Activated T-cell treated with anti-CD3 and anti-CD28 coated beads, Interleukin-2, amount 50 U/mL, for 48 hours (primary cell): ENCODE measurements around the gene ZNF770.
A peak's percentile ranks its signal among the peaks of the same experiment; 100 is the strongest.

Experiments used
- DNase-seq, 2 experiments: peaks; one replicate each; pipeline ENCODE4 v3.0.0-alpha.2; 2020

Gene ZNF770, protein sequence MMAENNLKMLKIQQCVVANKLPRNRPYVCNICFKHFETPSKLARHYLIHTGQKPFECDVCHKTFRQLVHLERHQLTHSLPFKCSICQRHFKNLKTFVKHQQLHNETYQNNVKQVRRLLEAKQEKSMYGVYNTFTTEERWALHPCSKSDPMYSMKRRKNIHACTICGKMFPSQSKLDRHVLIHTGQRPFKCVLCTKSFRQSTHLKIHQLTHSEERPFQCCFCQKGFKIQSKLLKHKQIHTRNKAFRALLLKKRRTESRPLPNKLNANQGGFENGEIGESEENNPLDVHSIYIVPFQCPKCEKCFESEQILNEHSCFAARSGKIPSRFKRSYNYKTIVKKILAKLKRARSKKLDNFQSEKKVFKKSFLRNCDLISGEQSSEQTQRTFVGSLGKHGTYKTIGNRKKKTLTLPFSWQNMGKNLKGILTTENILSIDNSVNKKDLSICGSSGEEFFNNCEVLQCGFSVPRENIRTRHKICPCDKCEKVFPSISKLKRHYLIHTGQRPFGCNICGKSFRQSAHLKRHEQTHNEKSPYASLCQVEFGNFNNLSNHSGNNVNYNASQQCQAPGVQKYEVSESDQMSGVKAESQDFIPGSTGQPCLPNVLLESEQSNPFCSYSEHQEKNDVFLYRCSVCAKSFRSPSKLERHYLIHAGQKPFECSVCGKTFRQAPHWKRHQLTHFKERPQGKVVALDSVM

DNA sequence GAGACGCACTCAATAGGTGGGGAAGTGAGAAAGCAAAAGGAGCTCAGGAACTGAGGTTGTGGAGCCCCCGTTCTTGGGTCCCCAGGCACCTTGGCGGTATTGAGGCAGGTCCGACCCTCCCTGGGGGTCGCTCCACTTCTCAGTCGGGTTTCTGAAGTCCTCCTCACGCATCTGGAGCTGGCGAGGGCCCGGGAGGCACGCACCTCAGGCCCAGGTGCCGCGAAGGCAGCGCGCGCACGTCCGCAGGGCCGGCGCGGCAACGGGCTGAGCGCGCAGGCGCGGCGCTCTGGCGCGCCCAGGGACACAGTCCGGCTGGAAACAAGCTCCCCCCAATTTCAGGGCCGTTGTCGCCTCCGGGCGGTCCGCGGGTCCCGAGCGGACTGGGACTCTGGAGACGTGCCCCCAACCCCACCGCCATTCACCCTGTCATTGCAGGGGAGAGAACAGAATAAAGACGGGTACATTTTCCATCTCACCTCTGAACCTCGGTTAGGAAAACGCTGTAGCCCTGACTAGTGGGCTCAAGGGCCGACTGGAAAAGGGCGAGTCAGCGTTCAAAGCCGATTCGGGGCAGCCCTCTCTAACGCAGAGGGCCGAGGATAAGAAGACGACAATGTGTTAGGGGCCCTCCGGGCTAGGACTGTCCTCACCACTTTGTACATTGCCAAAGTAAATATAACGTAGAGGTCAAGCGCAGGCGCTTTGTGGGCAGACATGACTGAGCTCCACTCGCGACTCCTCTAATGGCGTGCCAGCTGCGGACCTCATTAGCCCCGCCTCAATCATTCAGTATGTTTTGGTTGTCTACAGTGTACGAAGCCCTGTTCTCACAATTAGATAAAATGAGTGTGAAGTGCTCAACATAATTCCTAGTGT is at the start of gene ZNF770:
Gene ZNF770 (minus strand): TSS at position 261 of the 876 bp plus-strand sequence. CDS start 4,853 bp downstream, outside the sequence.
- peak; percentile 91 to 92 for DNase-seq

DNA sequence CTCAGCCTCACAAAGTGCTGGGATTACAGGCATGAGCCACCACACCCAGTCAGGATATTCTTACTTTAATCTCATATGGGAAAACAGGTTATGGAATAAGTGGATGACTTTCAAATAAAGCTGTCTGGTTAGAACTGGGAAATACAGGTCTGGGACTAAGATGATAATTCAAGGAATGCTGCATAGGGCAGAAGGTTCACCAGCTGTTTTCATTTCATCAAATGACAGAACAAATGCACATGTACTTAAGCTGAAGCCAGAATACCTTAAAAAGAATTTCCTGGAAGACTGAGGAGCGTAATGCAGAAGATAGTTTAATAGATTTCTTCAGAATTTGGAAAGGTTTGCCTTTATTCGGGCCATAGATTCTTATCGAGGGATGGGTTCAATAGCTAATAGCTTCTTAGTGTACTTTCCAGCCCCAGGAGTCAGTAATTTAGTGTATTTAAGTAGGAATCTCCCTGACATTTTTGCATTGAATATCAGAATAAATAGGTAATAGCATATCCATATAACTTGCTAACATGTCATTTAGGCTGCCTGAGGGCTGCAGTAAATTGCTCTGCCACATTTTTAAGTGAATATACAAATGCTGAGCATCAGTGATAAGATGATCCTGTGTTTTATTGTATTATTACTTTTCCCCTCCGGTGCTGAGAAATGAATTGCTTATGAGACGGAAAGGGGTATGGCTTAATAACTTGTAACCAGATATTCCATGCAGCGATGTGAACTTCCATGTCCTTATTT is 40.3 kb upstream of the ZNF770 start:
- no peak for DNase-seq

DNA sequence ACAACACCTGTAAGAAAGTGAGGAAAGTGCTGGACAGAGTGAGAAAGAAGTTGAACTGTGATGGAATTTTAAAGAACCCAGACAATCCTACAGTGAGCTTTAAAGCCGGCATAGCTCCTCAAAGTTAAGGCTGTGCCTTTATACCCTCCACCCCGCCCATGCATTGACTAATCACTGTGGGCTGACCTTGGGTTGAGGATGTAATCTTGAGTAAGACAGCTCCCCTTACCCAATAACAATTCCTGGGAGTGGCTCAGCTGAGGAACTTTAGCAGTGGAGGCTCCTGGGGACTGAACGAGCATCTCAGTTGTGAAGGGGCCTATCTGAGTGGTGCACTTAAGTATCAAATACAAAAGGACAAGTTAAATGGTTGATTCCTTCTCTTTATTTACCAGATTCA is 35.7 kb upstream of the ZNF770 start:
- DNase-seq: no peak

DNA sequence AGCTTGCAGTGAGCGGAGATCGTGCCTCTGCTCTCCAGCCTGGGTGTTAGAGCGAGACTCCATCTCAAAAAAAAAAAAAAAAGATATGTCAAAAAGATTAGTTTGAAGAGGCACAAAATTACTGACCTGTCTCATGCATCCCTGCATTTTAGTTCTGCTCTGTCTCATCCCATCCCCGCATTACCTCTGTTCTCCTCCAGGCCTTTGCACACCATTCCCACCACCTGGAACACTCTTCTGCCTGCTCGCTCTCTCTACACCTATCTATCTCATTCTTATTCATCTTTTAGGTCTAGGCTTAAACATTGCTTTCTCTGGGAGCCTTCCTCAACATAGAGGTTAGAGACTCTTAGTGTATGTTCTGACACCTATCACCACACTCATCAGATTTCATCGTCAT is 32.9 kb upstream of the ZNF770 start:
- no peak for DNase-seq

DNA sequence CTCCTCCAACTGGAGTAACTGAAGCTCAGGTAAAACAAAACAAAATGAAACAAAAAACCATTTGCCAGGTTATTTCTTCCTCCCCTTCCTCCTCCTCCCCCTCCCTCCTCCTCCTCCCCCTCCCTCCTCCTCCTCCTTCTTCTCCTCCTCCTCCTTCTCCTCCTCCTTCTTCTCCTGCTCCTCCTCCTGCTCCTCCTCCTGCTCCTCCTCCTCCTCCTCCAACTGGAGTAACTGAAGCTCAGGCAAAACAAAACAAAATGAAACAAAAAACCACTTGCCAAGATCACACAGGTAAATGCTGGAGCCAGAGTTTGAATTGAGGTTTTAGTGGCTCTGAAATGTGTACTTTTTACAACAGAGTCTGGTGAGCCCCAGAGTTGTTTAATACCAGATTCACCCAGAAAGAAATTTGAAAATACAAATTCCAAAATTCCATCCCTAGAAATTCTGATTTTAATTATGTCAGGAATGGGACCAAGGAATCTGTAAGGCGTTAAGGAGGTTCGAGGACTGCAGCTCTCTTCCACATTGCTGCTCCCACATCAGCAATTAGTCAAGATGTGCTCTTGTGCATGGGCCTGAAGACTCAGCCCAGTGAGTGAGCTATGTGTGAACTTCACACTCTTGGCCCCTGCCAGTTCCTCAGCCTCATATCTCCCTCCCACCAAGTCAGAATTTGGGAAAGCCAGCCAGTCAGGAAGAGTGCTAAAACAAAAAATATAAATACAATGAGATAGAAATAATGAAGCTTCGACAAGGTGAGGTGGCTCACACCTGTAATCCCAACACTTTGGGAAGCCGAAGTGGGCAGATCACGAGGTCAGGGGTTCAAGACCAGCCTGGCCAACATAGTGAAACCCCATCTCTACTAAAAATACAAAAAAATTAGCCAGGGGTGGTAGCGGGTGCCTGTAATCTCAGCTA is 31.6 kb upstream of the ZNF770 start:
- DNase-seq: no peak

DNA sequence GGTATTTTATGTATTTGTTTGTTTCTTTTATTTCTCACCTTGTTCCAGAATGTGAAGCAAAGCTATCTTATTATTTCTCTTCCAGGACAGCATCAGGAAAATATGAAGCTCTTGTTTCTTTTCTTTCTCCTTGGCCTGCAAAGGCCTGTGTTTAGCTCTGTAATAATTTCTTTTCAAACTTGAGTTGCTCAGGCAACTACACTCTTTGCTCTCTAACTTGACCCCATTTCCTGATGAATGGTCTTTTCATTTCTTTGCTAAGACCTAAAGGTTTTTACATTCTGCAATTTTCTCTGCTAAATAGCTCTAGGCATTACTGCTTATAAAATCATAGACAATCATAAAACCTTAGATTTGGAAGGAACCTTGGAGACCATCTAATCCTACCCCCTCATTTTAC is 26.2 kb upstream of the ZNF770 start:
- DNase-seq: no peak

DNA sequence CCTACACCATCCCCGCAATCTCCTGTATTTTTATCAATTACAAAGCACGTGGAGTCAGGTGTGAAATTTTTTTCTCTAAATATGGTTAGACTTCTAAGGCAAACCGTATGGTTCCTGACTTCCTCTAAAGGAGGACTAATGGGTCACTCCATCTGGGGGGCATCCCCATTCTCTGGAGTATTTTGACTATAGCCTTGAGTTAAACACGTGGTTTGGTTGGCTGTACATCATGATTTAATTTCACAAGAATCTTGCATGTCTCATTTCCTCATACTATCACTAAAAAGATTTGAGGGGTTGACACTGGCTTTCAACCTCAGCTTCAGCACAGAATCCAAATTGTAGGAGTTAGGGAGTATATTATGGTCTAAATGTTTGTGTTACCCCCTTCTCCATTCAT is 25.3 kb upstream of the ZNF770 start:
- no peak for DNase-seq

DNA sequence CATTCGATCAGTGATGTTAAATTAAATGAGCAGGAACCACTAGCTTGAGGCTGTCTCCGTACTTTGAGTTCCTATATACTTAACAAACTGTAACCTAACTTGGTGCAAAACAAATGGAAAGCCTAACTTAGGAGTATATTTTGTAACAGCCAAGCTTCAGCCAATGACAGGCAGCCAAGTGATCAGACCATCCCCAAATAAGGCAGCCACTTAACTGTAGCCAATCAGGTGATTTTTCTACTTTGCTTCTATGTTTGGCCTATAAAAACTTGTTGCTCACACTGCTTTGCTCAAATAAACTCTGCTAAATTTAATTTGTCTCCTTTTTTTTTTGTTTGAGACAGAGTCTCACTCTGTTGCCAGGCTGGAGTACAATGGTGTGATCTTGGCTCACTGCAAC is 19.3 kb upstream of the ZNF770 start:
- DNase-seq: no peak

DNA sequence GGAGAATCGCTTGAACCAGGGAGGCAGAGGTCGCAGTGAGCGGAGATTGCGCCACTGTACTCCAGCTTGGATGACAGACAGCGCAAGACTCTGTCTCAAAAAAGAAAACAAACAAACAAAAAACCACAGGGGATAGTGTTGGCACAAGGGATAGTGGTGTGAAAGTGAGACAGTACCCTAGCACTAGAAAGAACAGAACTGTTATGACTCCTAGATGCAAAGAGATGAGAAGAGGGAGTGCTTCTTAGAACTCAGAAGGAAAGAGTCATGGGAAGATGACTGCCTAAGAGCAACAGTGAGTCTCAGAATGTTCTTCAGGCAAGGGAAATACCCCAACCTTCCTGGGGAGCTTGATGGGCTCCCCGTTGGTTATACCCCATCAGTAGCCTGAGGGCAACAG is 17.8 kb upstream of the ZNF770 start:
- DNase-seq: no peak

DNA sequence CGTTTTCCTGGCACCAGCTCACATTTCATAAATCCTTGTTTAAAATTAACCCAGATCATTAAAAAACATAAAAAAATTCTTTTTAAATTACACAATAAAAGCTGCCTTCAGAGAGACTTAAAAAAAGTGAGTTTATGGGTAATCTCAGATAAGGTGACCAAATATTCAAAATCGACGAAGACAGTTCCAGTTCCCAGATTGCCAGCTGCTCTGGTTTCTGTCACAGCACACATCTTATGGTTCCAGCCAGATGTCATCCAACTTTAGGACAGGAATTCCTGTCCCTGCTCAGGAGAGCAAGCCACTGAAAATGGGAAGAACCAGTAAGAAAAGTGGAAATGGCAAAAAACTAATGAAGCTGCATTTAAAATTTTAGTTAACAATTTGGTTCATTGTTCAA is 15.8 kb upstream of the ZNF770 start:
- DNase-seq: no peak

DNA sequence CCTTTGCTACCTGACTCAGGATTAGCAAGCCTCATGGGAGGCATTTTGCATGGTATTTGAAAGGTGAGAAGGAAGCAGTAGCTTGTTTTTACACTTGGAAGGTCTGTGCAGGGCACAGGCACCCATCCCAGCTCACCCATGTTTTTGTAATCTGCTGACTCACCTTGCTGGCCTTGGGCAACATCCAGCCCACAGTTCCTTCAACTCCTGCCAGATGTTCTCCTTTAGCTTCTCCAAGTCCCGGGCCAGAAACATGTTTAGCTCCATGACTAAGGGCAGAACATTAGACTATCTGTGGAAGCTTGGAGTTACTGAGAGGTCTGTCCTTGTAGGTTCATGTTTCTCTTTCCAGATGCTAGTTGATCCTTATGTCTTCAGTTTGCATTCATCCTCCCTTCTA is 12.4 kb upstream of the ZNF770 start:
- no peak for DNase-seq

DNA sequence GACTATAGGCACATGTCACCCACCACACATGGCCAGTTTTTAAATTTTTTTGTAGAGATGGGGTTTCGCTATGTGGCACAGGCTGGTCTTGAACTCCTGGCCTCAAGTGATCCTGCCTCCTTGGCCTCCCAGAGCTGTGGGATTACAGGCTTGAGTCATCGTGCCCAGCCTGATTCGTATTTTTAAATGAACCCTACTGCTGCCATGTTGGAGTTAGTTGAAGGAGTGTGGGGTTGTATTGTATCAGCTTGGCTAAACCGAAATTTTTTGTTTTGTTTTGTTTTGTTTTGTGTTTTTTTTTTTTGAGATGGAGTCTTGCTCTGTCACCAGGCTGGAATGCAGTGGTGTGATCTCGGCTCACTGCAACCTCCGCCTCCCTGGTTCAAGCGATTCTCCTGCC is 11.8 kb upstream of the ZNF770 start:
- no peak for DNase-seq

DNA sequence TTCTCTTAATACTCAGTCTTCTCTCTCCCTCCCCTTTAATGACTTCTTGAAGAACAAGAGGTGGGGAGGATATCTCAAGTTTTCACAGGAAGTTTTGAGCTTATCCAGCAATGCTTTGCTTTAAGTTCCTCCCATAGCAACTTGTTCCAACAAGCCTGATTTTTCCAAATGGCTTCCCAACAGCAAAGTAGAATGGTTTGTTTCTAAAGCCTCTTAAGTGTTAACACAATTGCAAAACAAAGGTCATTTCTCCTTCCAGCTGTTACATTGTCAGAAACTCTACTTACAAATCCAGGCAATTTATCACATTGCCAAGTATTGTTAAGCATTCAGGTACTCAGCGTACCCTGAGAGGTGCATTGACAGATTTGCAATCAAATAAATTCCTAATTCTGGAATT is 6.8 kb upstream of the ZNF770 start:
- DNase-seq: no peak

DNA sequence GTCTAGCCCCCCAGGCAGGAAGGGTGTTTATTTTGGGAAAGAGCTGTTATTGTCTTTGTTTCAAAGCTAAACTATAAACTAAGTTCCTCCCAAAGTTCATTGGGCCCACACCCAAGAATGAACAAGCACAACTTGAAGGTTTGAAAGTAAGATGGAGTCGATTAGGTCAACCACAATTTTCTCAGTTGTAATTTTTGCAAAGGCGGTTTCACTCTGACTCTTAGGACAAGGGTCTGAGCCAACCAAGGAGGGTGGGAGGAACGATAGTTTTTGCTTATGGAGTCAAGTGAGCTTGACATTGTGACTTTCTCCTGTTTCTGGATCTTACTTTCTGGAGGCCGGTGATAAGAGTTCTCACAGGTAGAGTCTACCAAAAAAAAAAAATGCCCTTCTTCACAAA is 5.8 kb upstream of the ZNF770 start:
- peak; percentile 31 to 39 for DNase-seq

DNA sequence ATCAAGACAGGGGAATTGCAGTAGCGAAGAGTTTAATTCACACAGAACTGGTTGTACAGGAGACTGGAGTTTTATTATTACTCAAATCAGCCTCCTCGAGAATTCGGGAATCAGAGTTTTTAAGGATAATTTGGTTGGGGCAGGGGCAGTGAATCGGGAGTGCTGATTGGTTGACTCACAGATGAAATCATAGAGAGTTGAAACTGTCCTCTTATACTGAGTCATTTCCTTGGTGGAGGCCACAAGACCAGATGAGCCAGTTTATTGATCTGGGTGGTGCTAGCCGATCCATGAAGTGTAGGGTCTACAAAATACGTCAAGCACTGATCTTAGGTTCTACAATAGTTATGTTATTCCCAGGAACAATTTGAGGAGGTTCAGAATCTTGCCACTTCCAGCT is 5.3 kb upstream of the ZNF770 start:
- DNase-seq: peak; percentile 28 to 34

DNA sequence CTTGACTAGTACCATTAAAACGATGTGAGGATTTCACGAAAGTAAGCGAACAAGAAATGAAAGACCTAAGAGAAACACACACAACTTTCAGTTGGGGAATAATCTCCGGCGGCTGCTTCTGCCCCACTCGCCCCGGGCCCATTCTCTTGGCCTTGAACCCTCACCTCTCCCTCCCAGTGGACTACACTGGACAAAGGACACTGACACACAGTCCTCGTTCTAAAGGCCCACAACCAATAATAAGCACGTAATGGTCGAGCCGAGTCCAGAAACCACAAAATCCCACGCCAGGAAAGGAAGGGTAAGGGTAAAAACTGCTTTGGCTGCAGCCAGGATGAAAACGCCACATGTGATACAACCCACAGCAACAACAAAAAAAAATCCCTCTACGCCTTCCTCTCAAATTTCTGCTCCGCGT is 469 bp downstream of the ZNF770 start:
- DNase-seq: no peak

DNA sequence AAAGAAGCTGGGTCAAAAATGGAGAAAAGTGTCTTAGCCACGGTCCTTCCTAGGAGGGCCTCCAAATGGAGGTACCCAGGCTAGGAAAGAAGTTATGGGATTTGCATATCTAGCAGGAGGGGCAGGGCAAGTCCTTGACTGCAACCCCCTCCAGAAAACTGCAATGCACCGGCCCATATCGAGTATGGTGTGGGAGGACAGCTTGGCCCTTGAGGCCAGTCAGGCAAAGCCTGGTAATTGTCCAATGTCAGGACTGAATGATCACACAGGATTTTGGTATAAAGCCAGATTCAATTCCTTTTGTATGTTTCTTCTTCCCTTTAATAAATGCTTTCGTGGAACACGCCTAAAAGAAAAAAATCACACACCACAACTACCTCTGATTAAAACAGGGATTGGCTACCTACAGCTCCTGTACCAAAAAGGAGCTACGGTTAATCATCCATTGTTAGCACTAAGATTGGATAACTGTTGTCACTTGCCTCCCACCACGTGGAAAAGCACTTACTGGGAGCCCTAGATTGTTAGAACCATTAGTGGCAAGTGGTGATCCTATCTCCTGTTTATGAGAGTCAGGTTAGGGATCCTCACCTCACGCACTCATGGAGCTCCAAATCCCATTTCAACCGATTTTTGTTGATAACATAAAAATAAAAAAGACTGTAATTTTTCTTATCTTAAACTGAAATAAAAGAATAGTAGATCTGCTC is 1.2 kb downstream of the ZNF770 start:
- DNase-seq: no peak

DNA sequence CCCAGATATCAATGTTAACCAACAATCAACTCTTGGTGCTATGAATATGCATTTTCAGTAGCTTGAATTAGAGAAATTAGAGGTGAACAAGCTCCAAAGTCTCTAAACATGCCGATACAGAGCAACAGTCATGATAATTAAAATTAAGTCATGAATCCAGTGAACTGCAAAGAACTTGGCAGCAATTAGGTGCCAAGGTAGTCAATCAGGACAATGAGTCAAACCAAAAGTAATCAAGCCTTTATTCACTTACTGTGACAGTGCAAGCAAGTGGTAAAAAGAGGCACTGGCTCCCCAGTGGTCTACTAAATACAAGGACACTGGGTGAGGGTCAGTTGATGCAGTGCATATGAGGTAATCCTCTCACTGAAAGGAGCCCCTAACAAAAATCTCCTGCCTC is 1.8 kb downstream of the ZNF770 start:
- no peak for DNase-seq

DNA sequence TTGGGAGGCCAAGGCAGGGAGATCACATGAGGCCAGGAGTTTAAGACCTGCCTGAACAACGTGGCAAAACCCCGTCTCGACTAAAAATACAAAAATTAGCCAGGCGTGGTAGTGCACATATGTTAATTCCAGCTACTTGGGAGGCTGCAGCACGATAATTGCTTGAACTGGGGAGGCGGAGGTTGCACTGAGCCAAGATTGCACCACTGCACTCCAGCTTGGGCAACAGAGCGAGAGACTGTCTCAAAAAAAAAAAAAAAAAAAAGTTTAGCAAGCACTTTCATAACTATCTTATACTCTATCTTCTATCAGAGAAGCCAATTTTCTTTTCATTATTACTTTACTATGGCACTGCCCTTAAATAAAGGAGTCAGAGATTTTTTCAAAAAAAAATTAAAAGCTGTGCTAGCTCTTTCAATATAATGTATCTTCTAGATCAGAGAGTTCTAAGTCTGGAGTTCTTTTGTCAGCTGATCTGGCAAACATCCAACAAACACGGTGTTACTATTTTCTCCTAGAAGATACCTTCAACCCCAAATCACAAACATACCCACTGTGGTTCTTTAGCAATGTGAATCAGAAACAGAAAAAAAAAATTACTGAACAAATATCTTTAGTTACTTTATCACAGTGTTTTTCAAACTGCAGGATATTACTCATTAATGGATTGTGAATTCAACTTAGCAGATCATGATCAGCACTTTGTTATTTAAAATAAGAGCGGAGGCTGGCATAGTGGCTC is 3.0 kb downstream of the ZNF770 start:
- no peak for DNase-seq

DNA sequence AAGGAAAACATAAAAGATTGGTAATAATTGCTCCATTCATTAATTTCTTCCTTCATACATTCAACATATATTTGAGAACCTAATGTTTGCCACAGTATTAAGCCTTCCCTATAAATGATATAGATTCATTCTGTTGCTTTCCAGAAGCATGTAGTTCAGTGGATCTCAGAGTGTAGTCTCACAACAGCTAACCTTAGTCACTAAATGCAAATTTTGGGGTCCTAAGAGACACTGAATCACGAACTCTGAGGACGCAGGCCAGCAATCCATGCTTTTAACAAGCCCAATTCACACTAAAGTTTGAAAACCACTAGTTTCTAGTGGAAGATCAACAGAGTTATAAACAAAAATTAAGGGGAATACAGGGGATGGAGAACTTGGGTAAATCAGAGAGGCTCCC is 11.3 kb downstream of the ZNF770 start:
- no peak for DNase-seq
